B cell (primary cell): Measurements from ENCODE around the gene BAZ2A. TPM values are rescaled to one million over a fixed set of nuclear protein-coding genes. Genes with fewer than 3 reads are reported as not detected.

Experiments used
- ATAC-seq: fragments of 200-7000 bp; cut with Tn5 transposase; one replicate; pipeline ENCODE4 v1.10.0; 2021; ENCODE audit warnings: low read depth, mild to moderate bottlenecking, moderate number of reproducible peaks, moderate library complexity
- CTCF ChIA-PET: fragments of 350-600 bp; sonication (Branson Sonifier 250); formaldehyde crosslinking; loops from one replicate; lab custom pipeline; 2021; ENCODE audit warnings: antibody characterized with exemption, inconsistent platforms; lab: Charles Lee
- POLR2A ChIA-PET: fragments of 350-600 bp; sonication (Branson Sonifier 250); formaldehyde crosslinking; loops from one replicate; lab custom pipeline; 2021; ENCODE audit warnings: antibody characterized with exemption; lab: Charles Lee
- DNase-seq: peaks from one replicate; pipeline ENCODE4 v3.0.0; 2013
- H2AFZ ChIP-seq: 2 replicates; pipeline ENCODE4 v1.6.1; 2012; ENCODE audit warnings: mild to moderate bottlenecking, low read depth, low read length; ENCODE audit not compliant: insufficient read depth, poor library complexity, severe bottlenecking
- H3K27ac ChIP-seq, 2 donors: 1 replicate in 1 of 2; 2 replicates in 1 of 2; pipeline ENCODE4 v1.5.1; 2012 to 2013; ENCODE audit warnings: low read length in 2 of 2, mild to moderate bottlenecking in 2 of 2, moderate library complexity in 1 of 2
- H3K27me3 ChIP-seq, 4 experiments: fragments of 200-600 bp in 1 of 4; sonication (generic) in 1 of 4; replicated peaks in 1 of 4; 1 replicate in 2 of 4; 2 replicates in 2 of 4; pipeline versions ENCODE4 v1.6.1 to v1.7.0; 2013 to 2016; ENCODE audit warnings: low read length in 3 of 4, mild to moderate bottlenecking in 2 of 4, mixed read lengths in 1 of 4, moderate library complexity in 1 of 4; ENCODE audit not compliant: insufficient read depth in 4 of 4, control insufficient read depth in 3 of 4; ENCODE audit errors: control extremely low read depth in 1 of 4
- H3K36me3 ChIP-seq, 2 experiments: replicated peaks in 1 of 2; 1 replicate in 1 of 2; 2 replicates in 1 of 2; pipeline versions ENCODE4 v1.6.1 to v1.7.1; 2013; ENCODE audit warnings: low read length in 1 of 2; ENCODE audit not compliant: insufficient read depth in 2 of 2, control insufficient read depth in 1 of 2; ENCODE audit errors: control extremely low read depth in 1 of 2, extremely low read depth in 1 of 2
- H3K4me1 ChIP-seq, 2 donors: fragments of 200-600 bp in 1 of 2; sonication (generic) in 1 of 2; 1 replicate in 1 of 2; 2 replicates in 1 of 2; pipeline versions ENCODE4 v1.5.1 to v1.6.1; 2013 to 2017; ENCODE audit warnings: low read length in 2 of 2; ENCODE audit not compliant: control insufficient read depth in 2 of 2, insufficient read depth in 2 of 2
- H3K4me2 ChIP-seq: replicated peaks from 2 replicates; pipeline ENCODE3; 2012; ENCODE audit warnings: mild to moderate bottlenecking, low read depth, low read length; ENCODE audit not compliant: poor library complexity, severe bottlenecking
- H3K4me3 ChIP-seq, 5 experiments: fragments of 200-600 bp in 1 of 5; sonication (generic) in 1 of 5; 1 replicate in 3 of 5; 2 replicates in 2 of 5; pipeline versions ENCODE4 v1.5.1 to v1.7.0; 2011 to 2016; ENCODE audit warnings: low read length in 4 of 5, mild to moderate bottlenecking in 4 of 5, low read depth in 2 of 5, control low read depth in 1 of 5, moderate library complexity in 1 of 5; ENCODE audit not compliant: insufficient read depth in 1 of 5; ENCODE audit errors: control extremely low read depth in 1 of 5, extremely low read depth in 1 of 5
- H3K79me2 ChIP-seq: fragments of 200-600 bp; sonication (generic); one replicate; pipeline ENCODE4 v1.6.0; 2016; ENCODE audit warnings: low read length; ENCODE audit not compliant: control insufficient read depth, insufficient read depth
- H3K9ac ChIP-seq: fragments of 200-600 bp; sonication (generic); 2 replicates; pipeline ENCODE4 v1.6.1; 2017; ENCODE audit warnings: mild to moderate bottlenecking, low read length, moderate library complexity
- H3K9me3 ChIP-seq, 3 donors: one replicate each; pipeline versions ENCODE4 v1.6.1 to v1.7.1; 2013; ENCODE audit warnings: low read length in 2 of 3; ENCODE audit not compliant: control insufficient read depth in 2 of 3, insufficient read depth in 1 of 3; ENCODE audit errors: control extremely low read depth in 1 of 3
- H4K20me1 ChIP-seq: 2 replicates; pipeline ENCODE4 v1.6.0; 2012; ENCODE audit warnings: mild to moderate bottlenecking, low read length; ENCODE audit not compliant: insufficient read depth, control insufficient read depth, poor library complexity, severe bottlenecking
- H3K27ac Mint-ChIP-seq: one replicate; pipeline ENCODE4 v1.8.0; 2021; ENCODE audit warnings: mixed read lengths
- H3K27me3 Mint-ChIP-seq: one replicate; pipeline ENCODE4 v1.8.0; 2021; ENCODE audit warnings: mixed read lengths
- H3K4me1 Mint-ChIP-seq: one replicate; pipeline ENCODE4 v1.8.0; 2021; ENCODE audit warnings: mixed read lengths
- H3K4me3 Mint-ChIP-seq: one replicate; pipeline ENCODE4 v1.8.0; 2021; ENCODE audit warnings: mixed read lengths
- H3K9me3 Mint-ChIP-seq: one replicate; pipeline ENCODE4 v1.8.0; 2022; ENCODE audit warnings: mixed read lengths; ENCODE audit not compliant: insufficient read depth
- EZH2 ChIP-seq: IDR thresholded peaks from 2 replicates; pipeline ENCODE4 v1.6.1; 2012; ENCODE audit warnings: borderline replicate concordance, low read depth, mild to moderate bottlenecking, moderate library complexity, low read length; ENCODE audit not compliant: insufficient read depth, poor library complexity, severe bottlenecking
- WGBS: methylation state at CpG from one replicate; pipeline ENCODE4 v1.1.5; 2013; ENCODE audit warnings: missing lambda C conversion rate; ENCODE audit not compliant: insufficient coverage; 5-methylcytosine and 5-hydroxymethylcytosine counted together
- intact Hi-C: fragments of 100-400 bp; cut with micrococcal nuclease; formaldehyde crosslinking; loops from one replicate; pipeline ENCODE4 v1.10.0; 2022
- polyA plus RNA-seq: library from polyadenylated mRNA; depleted of rRNA; stranded (reverse); fragments of >200 nt; gene quantifications from 2 replicates; pipeline ENCODE4 v1.2.3, GENCODE V29; 2012
- total RNA-seq, 2 donors: library from RNA; stranded (reverse); fragments of 120-200 nt in 1 of 2; gene quantifications; 1 replicate in 1 of 2; 2 replicates in 1 of 2; pipeline versions ENCODE4 v1.2.3 to v1.2.4, GENCODE V29; 2013 to 2022
- TF ChIP-seq, protein P1 (sequence below): fragments of 200-600 bp; IDR thresholded peaks from one replicate; pipeline ENCODE4 v1.8.0; 2022; ENCODE audit warnings: antibody characterized with exemption, mild to moderate bottlenecking

BAZ2A gene
- total and polyA plus RNA-seq, 2 donors (not counting 1 experiment from before 2014, with no cell fraction given), result 95.7 to 280 TPM

- ATAC-seq (peak; percentile 31), DNase-seq (no peak)
- Mint-ChIP-seq H3K4me1 (peaks cover 10% of the 10 kb centered on the region), H3K27me3 (peaks cover 4% of the 10 kb centered on the region), H3K4me3 (peak overlapping the region; percentile 60), H3K27ac (peak overlapping the region; percentile 42), H3K9me3 (no peaks in the 10 kb centered on the region)
- H3K36me3 ChIP-seq, result no peaks in the 10 kb centered on the region
- peak overlapping the region; percentile 41 for H3K4me2 ChIP-seq
- H4K20me1 ChIP-seq, result no peaks in the 10 kb centered on the region
- no peaks in the 10 kb centered on the region for H3K9me3 ChIP-seq
- CTCF ChIA-PET, result interaction anchor here (0.6 kb wide), 1 partner anchor 1140 kb away, joined by 3 read pairs; no protein-coding TSS in a partner anchor
- POLR2A ChIA-PET, result no interaction called here
- H3K27me3 ChIP-seq, result no peaks in the 10 kb centered on the region
- peaks cover 8% of the 10 kb centered on the region in 2 donors for H3K4me1 ChIP-seq
- H3K27ac ChIP-seq, result no peak overlapping the region
- WGBS, result 5% methylated on average over 6 of the region's 6 CpGs
- no peak overlapping the region for H3K4me3 ChIP-seq
- H3K9ac ChIP-seq, result peak overlapping the region; percentile 32
- intact Hi-C loops, result no loop called here
- H2AFZ ChIP-seq, result peak overlapping the region; percentile 63
- no peaks in the 10 kb centered on the region for H3K79me2 ChIP-seq
- TF ChIP-seq EZH2, result no peak
- TF ChIP-seq, protein P1, sequence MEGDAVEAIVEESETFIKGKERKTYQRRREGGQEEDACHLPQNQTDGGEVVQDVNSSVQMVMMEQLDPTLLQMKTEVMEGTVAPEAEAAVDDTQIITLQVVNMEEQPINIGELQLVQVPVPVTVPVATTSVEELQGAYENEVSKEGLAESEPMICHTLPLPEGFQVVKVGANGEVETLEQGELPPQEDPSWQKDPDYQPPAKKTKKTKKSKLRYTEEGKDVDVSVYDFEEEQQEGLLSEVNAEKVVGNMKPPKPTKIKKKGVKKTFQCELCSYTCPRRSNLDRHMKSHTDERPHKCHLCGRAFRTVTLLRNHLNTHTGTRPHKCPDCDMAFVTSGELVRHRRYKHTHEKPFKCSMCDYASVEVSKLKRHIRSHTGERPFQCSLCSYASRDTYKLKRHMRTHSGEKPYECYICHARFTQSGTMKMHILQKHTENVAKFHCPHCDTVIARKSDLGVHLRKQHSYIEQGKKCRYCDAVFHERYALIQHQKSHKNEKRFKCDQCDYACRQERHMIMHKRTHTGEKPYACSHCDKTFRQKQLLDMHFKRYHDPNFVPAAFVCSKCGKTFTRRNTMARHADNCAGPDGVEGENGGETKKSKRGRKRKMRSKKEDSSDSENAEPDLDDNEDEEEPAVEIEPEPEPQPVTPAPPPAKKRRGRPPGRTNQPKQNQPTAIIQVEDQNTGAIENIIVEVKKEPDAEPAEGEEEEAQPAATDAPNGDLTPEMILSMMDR, result no peak
Observed at GRCh38 chr12:56565510-56566101, 64.5 kb downstream of the BAZ2A start.

DNA sequence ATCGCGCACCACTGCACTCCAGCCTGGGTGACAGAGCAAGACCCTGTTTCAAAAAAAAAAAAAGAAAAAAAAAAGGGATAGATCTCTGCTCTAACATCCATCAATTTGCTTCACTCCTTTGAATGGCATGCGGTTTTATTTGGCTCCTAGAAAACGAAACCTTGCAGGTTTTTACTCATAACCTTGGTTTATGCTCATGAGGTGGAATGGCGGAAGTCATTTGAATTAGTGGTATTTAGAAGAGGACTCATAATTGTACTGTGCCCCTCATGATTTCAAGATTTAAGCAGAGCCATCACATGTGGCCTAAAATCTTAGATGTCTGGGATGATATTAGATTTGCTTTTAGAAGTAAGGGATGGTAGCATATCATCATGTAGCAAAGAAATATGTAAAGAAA, 79.1 kb downstream of the BAZ2A start:
- Histone ChIP-seq H3K4me1 (no peaks in the 10 kb centered on the region), H3K9ac (no peak overlapping the region), H2AFZ (no peak overlapping the region), H3K4me2 (no peak overlapping the region), H3K36me3 (no peaks in the 10 kb centered on the region), H3K9me3 (no peaks in the 10 kb centered on the region), H3K27ac (no peak overlapping the region), H3K4me3 (no peak overlapping the region), H3K79me2 (no peaks in the 10 kb centered on the region), H3K27me3 (no peaks in the 10 kb centered on the region), H4K20me1 (no peaks in the 10 kb centered on the region)
- POLR2A ChIA-PET, result no interaction called here
- CTCF ChIA-PET, result no interaction called here
- Mint-ChIP-seq H3K9me3 (no peaks in the 10 kb centered on the region), H3K27ac (no peak overlapping the region), H3K4me1 (no peaks in the 10 kb centered on the region), H3K27me3 (peaks cover 7% of the 10 kb centered on the region), H3K4me3 (no peak overlapping the region)
- WGBS, result no CpG with 5 or more reads among the region's 5 CpGs
- DNase-seq, result no peak
- no peak for TF ChIP-seq EZH2
- TF ChIP-seq, protein P1, result no peak
- ATAC-seq, result no peak
- intact Hi-C loops, result no loop called here
